NB4 (cell line): ENCODE results near the gene MBLAC2.

Experiments
- CTCF ChIP-seq: IDR thresholded peaks from one replicate; pipeline ENCODE4 v1.5.1; 2012; ENCODE audit warnings: low read depth, low read length
- MYC ChIP-seq: IDR thresholded peaks from 2 replicates; pipeline ENCODE4 v1.6.1; 2011; ENCODE audit warnings: low read depth, low read length
- POLR2A ChIP-seq: IDR thresholded peaks from 2 replicates; pipeline ENCODE4 v1.6.1; 2011; ENCODE audit warnings: mild to moderate bottlenecking; ENCODE audit not compliant: insufficient read length; ENCODE audit errors: extremely low read depth
- TF ChIP-seq, protein P1 (sequence below): IDR thresholded peaks from 2 replicates; pipeline ENCODE4 v1.6.1; 2011; ENCODE audit warnings: low read depth, low read length

- TF ChIP-seq CTCF = no peak
- no peak for TF ChIP-seq POLR2A
- TF ChIP-seq, protein P1, sequence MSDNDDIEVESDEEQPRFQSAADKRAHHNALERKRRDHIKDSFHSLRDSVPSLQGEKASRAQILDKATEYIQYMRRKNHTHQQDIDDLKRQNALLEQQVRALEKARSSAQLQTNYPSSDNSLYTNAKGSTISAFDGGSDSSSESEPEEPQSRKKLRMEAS = no peak
- TF ChIP-seq MYC = no peak
Measured at GRCh38 chr5:90440644-90441043, 33.9 kb downstream of the MBLAC2 start.
